Smooth muscle cell (in vitro differentiated cells): ENCODE data around the gene ZFAND3. TPM values are rescaled to one million over a fixed set of nuclear protein-coding genes. Genes with fewer than 3 reads are reported as not detected.

Experiments used
- DNase-seq: peaks from one replicate; lab custom pipeline; 2025; ENCODE audit not compliant: unreplicated experiment; lab: John Stamatoyannopoulos, UW
- H2AFZ ChIP-seq: fragments of 200-600 bp; sonication (generic); 2 replicates; pipeline ENCODE4 v1.6.0; 2016; ENCODE audit warnings: antibody characterized with exemption, low read depth, mild to moderate bottlenecking
- H3F3A ChIP-seq: fragments of 200-600 bp; sonication (generic); 2 replicates; pipeline ENCODE4 v1.6.0; 2017; ENCODE audit warnings: antibody characterized with exemption, low read depth
- H3K27ac ChIP-seq: fragments of 200-600 bp; sonication (generic); 2 replicates; pipeline ENCODE4 v1.5.1; 2016; ENCODE audit warnings: low read depth, mild to moderate bottlenecking
- H3K27me3 ChIP-seq: fragments of 200-600 bp; sonication (generic); 2 replicates; pipeline ENCODE4 v1.6.1; 2016; ENCODE audit warnings: low read depth, mild to moderate bottlenecking
- H3K36me3 ChIP-seq: fragments of 200-600 bp; sonication (generic); 2 replicates; pipeline ENCODE4 v1.5.1; 2016; ENCODE audit warnings: low read depth
- H3K4me1 ChIP-seq: fragments of 200-600 bp; sonication (generic); 2 replicates; pipeline ENCODE4 v1.5.1; 2016; ENCODE audit warnings: low read depth
- H3K4me2 ChIP-seq: fragments of 200-600 bp; sonication (generic); 2 replicates; pipeline ENCODE4 v1.6.0; 2016; ENCODE audit warnings: mild to moderate bottlenecking
- H3K4me3 ChIP-seq: fragments of 200-600 bp; sonication (generic); 2 replicates; pipeline ENCODE4 v1.5.1; 2016; ENCODE audit warnings: mild to moderate bottlenecking
- H3K79me2 ChIP-seq: fragments of 200-600 bp; sonication (generic); 2 replicates; pipeline ENCODE4 v1.6.0; 2016; ENCODE audit warnings: low read depth, mild to moderate bottlenecking
- H3K9ac ChIP-seq: fragments of 200-600 bp; sonication (generic); 2 replicates; pipeline ENCODE4 v1.6.0; 2016; ENCODE audit warnings: low read depth
- H3K9me3 ChIP-seq: fragments of 200-600 bp; sonication (generic); replicated peaks from 2 replicates; pipeline ENCODE4 v1.5.1; 2016; ENCODE audit warnings: low read depth
- H4K20me1 ChIP-seq: fragments of 200-600 bp; sonication (generic); 2 replicates; pipeline ENCODE4 v1.6.0; 2016; ENCODE audit warnings: low read depth
- WGBS: methylation state at CpG from one replicate; pipeline ENCODE4 v1.1.7; 2016; ENCODE audit warnings: low lambda C conversion rate; 5-methylcytosine and 5-hydroxymethylcytosine counted together
- polyA plus RNA-seq: library from polyadenylated mRNA; unstranded; fragments of >200 nt; fragmentation: Nextera tagmentation; extraction: Ambion mirVana; gene quantifications from 2 replicates; pipeline ENCODE4 v1.2.1, GENCODE V29; 2016
- total RNA-seq: library from RNA; depleted of rRNA; stranded (reverse); fragments of >200 nt; gene quantifications from 2 replicates; pipeline ENCODE4 v1.2.3, GENCODE V29; 2014
- TF ChIP-seq, protein P1 (sequence below): fragments of 200-600 bp; sonication (generic); IDR thresholded peaks from 2 replicates; pipeline ENCODE4 v1.5.1; 2017; ENCODE audit warnings: borderline replicate concordance, mild to moderate bottlenecking, antibody characterized with exemption; ENCODE audit not compliant: insufficient read depth, poor library complexity, severe bottlenecking

The ZFAND3 gene
- total and polyA plus RNA-seq, 2 experiments from 2014 or later: 27.6 to 40.5 TPM

DNA sequence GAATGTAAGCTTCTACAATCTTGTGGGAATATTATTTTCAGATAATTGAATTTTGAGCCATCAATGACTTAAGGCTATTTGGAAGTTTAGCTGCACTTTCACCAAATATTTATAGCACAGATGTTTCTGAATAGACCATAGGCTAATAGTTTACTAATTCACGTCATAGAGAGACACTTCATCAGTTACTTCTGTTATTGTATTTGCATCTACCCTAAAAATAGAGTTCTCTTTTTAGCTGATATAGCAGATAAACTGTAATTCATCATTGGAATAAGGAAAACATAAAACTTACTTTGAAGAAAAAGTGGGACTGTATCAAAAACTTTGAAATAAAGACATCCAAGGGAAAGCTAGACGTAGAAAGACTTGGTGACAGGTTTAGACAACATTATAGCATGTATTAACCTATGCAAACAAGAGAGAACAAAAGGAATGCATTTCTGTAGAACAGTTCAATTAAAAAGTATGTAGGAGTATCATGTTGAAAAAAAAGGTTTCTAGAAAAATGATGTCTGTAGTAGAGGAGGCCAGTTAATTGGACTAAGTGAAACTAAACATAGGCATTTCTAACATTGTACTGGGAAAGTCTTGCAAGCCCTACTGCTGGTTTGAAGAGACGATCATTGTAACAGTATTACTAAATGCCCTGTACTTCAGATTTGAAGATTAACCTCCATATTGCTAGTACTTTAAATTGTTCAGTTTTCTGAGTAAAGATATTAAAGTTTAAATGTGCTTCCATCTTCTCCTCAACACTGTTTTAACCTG is 123.3 kb downstream of the ZFAND3 start:
- Histone ChIP-seq H3K27me3 (no peaks in the 10 kb centered on the region), H3K4me3 (no peak overlapping the region), H3K27ac (no peak overlapping the region), H3K36me3 (no peaks in the 10 kb centered on the region), H3K9ac (no peak overlapping the region), H3K79me2 (peaks cover 94% of the 10 kb centered on the region), H3K9me3 (no peaks in the 10 kb centered on the region), H2AFZ (no peak overlapping the region), H3F3A (peaks cover 12% of the 10 kb centered on the region), H3K4me1 (peaks cover 27% of the 10 kb centered on the region), H4K20me1 (peaks cover 100% of the 10 kb centered on the region), H3K4me2 (no peak overlapping the region)
- no peak for DNase-seq
- TF ChIP-seq, protein P1, sequence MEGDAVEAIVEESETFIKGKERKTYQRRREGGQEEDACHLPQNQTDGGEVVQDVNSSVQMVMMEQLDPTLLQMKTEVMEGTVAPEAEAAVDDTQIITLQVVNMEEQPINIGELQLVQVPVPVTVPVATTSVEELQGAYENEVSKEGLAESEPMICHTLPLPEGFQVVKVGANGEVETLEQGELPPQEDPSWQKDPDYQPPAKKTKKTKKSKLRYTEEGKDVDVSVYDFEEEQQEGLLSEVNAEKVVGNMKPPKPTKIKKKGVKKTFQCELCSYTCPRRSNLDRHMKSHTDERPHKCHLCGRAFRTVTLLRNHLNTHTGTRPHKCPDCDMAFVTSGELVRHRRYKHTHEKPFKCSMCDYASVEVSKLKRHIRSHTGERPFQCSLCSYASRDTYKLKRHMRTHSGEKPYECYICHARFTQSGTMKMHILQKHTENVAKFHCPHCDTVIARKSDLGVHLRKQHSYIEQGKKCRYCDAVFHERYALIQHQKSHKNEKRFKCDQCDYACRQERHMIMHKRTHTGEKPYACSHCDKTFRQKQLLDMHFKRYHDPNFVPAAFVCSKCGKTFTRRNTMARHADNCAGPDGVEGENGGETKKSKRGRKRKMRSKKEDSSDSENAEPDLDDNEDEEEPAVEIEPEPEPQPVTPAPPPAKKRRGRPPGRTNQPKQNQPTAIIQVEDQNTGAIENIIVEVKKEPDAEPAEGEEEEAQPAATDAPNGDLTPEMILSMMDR: no peak
- WGBS: 93% methylated on average over 3 of the region's 3 CpGs

DNA sequence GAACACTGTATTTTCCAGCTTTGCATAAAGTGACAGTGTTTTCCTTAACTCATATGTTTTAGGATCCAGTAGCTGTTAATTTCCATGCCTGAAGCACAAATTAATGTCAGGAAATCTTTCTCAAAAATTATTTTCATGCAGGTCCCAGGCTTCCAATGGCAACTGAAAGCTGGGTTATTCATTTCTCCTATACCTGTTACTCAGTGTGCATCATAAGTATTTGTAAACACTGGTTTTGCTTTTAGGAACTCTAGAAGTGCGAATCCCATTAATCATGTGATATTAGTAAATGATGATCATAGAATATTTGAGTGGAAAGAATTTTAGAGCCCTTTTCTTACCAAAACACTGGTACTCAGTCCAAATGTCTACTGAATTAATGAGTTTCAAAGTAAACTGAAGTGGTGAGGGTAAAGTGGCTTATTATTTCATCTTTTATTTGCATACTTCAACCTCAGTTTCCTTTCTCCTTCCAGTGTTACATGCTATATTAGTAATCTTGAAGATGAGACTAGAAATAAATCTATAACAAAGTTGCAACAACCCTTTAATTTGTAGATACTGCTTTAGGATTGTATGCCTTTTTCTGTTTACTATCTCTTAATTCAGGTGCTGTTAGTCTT is 124.0 kb downstream of the ZFAND3 start:
- no peak for DNase-seq
- H3K4me2 ChIP-seq: no peak overlapping the region
- no peaks in the 10 kb centered on the region for H3K27me3 ChIP-seq
- H3K27ac ChIP-seq: no peak overlapping the region
- H3F3A ChIP-seq: peaks cover 12% of the 10 kb centered on the region
- 100% methylated on average over 1 of the region's 1 CpG for WGBS
- no peak overlapping the region for H3K4me3 ChIP-seq
- H3K9ac ChIP-seq: no peak overlapping the region
- no peaks in the 10 kb centered on the region for H3K9me3 ChIP-seq
- peaks cover 20% of the 10 kb centered on the region for H3K4me1 ChIP-seq
- peaks cover 100% of the 10 kb centered on the region for H4K20me1 ChIP-seq
- H3K36me3 ChIP-seq: no peaks in the 10 kb centered on the region
- H2AFZ ChIP-seq: no peak overlapping the region
- H3K79me2 ChIP-seq: peaks cover 94% of the 10 kb centered on the region
- TF ChIP-seq, protein P1: no peak

DNA sequence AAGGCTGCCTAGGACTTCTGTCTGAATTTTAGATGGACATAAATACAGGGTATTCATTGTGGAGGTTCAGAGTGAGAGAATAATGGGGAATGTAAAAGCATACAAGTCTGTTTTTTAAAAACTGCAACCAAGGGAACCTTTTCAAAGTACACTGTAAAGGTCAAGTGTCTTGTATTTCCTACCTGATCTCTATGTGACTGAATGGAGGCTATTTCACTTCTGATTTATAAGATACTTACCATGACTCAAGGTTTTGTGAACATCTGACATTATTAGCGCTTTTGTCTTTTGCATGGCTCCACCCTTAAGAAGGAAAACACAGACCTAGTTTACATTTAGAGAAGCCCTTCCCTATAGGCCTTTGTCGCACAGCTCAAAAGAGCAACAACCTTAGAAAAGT is 126.5 kb downstream of the ZFAND3 start:
- Histone ChIP-seq H2AFZ (no peak overlapping the region), H3K36me3 (no peaks in the 10 kb centered on the region), H3K4me3 (no peak overlapping the region), H3K27me3 (no peaks in the 10 kb centered on the region), H3K4me2 (no peak overlapping the region), H3K79me2 (peaks cover 98% of the 10 kb centered on the region), H3K9ac (no peak overlapping the region), H3K27ac (no peak overlapping the region), H4K20me1 (peaks cover 100% of the 10 kb centered on the region), H3F3A (peaks cover 4% of the 10 kb centered on the region), H3K4me1 (peaks cover 7% of the 10 kb centered on the region), H3K9me3 (no peaks in the 10 kb centered on the region)
- 95% methylated on average over 2 of the region's 2 CpGs for WGBS
- TF ChIP-seq, protein P1: no peak
- no peak for DNase-seq
